B cell (primary cell): ENCODE measurements around the gene NUB1. TPM values are rescaled to one million over a fixed set of nuclear protein-coding genes. Genes with fewer than 3 reads are reported as not detected.

Source experiments
- ATAC-seq: fragments of 200-7000 bp; cut with Tn5 transposase; one replicate; pipeline ENCODE4 v1.10.0; 2021; ENCODE audit warnings: low read depth, mild to moderate bottlenecking, moderate number of reproducible peaks, moderate library complexity
- CTCF ChIA-PET: fragments of 350-600 bp; sonication (Branson Sonifier 250); formaldehyde crosslinking; loops from one replicate; lab custom pipeline; 2021; ENCODE audit warnings: antibody characterized with exemption, inconsistent platforms; lab: Charles Lee
- POLR2A ChIA-PET: fragments of 350-600 bp; sonication (Branson Sonifier 250); formaldehyde crosslinking; loops from one replicate; lab custom pipeline; 2021; ENCODE audit warnings: antibody characterized with exemption; lab: Charles Lee
- DNase-seq: peaks from one replicate; pipeline ENCODE4 v3.0.0; 2013
- H2AFZ ChIP-seq: 2 replicates; pipeline ENCODE4 v1.6.1; 2012; ENCODE audit warnings: mild to moderate bottlenecking, low read depth, low read length; ENCODE audit not compliant: insufficient read depth, poor library complexity, severe bottlenecking
- H3K27ac ChIP-seq, 2 donors: 1 replicate in 1 of 2; 2 replicates in 1 of 2; pipeline ENCODE4 v1.5.1; 2012 to 2013; ENCODE audit warnings: low read length in 2 of 2, mild to moderate bottlenecking in 2 of 2, moderate library complexity in 1 of 2
- H3K27me3 ChIP-seq, 4 experiments: fragments of 200-600 bp in 1 of 4; sonication (generic) in 1 of 4; replicated peaks in 1 of 4; 1 replicate in 2 of 4; 2 replicates in 2 of 4; pipeline versions ENCODE4 v1.6.1 to v1.7.0; 2013 to 2016; ENCODE audit warnings: low read length in 3 of 4, mild to moderate bottlenecking in 2 of 4, mixed read lengths in 1 of 4, moderate library complexity in 1 of 4; ENCODE audit not compliant: insufficient read depth in 4 of 4, control insufficient read depth in 3 of 4; ENCODE audit errors: control extremely low read depth in 1 of 4
- H3K36me3 ChIP-seq, 2 experiments: replicated peaks in 1 of 2; 1 replicate in 1 of 2; 2 replicates in 1 of 2; pipeline versions ENCODE4 v1.6.1 to v1.7.1; 2013; ENCODE audit warnings: low read length in 1 of 2; ENCODE audit not compliant: insufficient read depth in 2 of 2, control insufficient read depth in 1 of 2; ENCODE audit errors: control extremely low read depth in 1 of 2, extremely low read depth in 1 of 2
- H3K4me1 ChIP-seq, 2 donors: fragments of 200-600 bp in 1 of 2; sonication (generic) in 1 of 2; 1 replicate in 1 of 2; 2 replicates in 1 of 2; pipeline versions ENCODE4 v1.5.1 to v1.6.1; 2013 to 2017; ENCODE audit warnings: low read length in 2 of 2; ENCODE audit not compliant: control insufficient read depth in 2 of 2, insufficient read depth in 2 of 2
- H3K4me2 ChIP-seq: replicated peaks from 2 replicates; pipeline ENCODE3; 2012; ENCODE audit warnings: mild to moderate bottlenecking, low read depth, low read length; ENCODE audit not compliant: poor library complexity, severe bottlenecking
- H3K4me3 ChIP-seq, 5 experiments: fragments of 200-600 bp in 1 of 5; sonication (generic) in 1 of 5; 1 replicate in 3 of 5; 2 replicates in 2 of 5; pipeline versions ENCODE4 v1.5.1 to v1.7.0; 2011 to 2016; ENCODE audit warnings: low read length in 4 of 5, mild to moderate bottlenecking in 4 of 5, low read depth in 2 of 5, control low read depth in 1 of 5, moderate library complexity in 1 of 5; ENCODE audit not compliant: insufficient read depth in 1 of 5; ENCODE audit errors: control extremely low read depth in 1 of 5, extremely low read depth in 1 of 5
- H3K79me2 ChIP-seq: fragments of 200-600 bp; sonication (generic); one replicate; pipeline ENCODE4 v1.6.0; 2016; ENCODE audit warnings: low read length; ENCODE audit not compliant: control insufficient read depth, insufficient read depth
- H3K9ac ChIP-seq: fragments of 200-600 bp; sonication (generic); 2 replicates; pipeline ENCODE4 v1.6.1; 2017; ENCODE audit warnings: mild to moderate bottlenecking, low read length, moderate library complexity
- H3K9me3 ChIP-seq, 3 donors: one replicate each; pipeline versions ENCODE4 v1.6.1 to v1.7.1; 2013; ENCODE audit warnings: low read length in 2 of 3; ENCODE audit not compliant: control insufficient read depth in 2 of 3, insufficient read depth in 1 of 3; ENCODE audit errors: control extremely low read depth in 1 of 3
- H4K20me1 ChIP-seq: 2 replicates; pipeline ENCODE4 v1.6.0; 2012; ENCODE audit warnings: mild to moderate bottlenecking, low read length; ENCODE audit not compliant: insufficient read depth, control insufficient read depth, poor library complexity, severe bottlenecking
- H3K27ac Mint-ChIP-seq: one replicate; pipeline ENCODE4 v1.8.0; 2021; ENCODE audit warnings: mixed read lengths
- H3K27me3 Mint-ChIP-seq: one replicate; pipeline ENCODE4 v1.8.0; 2021; ENCODE audit warnings: mixed read lengths
- H3K4me1 Mint-ChIP-seq: one replicate; pipeline ENCODE4 v1.8.0; 2021; ENCODE audit warnings: mixed read lengths
- H3K4me3 Mint-ChIP-seq: one replicate; pipeline ENCODE4 v1.8.0; 2021; ENCODE audit warnings: mixed read lengths
- H3K9me3 Mint-ChIP-seq: one replicate; pipeline ENCODE4 v1.8.0; 2022; ENCODE audit warnings: mixed read lengths; ENCODE audit not compliant: insufficient read depth
- EZH2 ChIP-seq: IDR thresholded peaks from 2 replicates; pipeline ENCODE4 v1.6.1; 2012; ENCODE audit warnings: borderline replicate concordance, low read depth, mild to moderate bottlenecking, moderate library complexity, low read length; ENCODE audit not compliant: insufficient read depth, poor library complexity, severe bottlenecking
- WGBS: methylation state at CpG from one replicate; pipeline ENCODE4 v1.1.5; 2013; ENCODE audit warnings: missing lambda C conversion rate; ENCODE audit not compliant: insufficient coverage; 5-methylcytosine and 5-hydroxymethylcytosine counted together
- intact Hi-C: fragments of 100-400 bp; cut with micrococcal nuclease; formaldehyde crosslinking; loops from one replicate; pipeline ENCODE4 v1.10.0; 2022
- polyA plus RNA-seq: library from polyadenylated mRNA; depleted of rRNA; stranded (reverse); fragments of >200 nt; gene quantifications from 2 replicates; pipeline ENCODE4 v1.2.3, GENCODE V29; 2012
- total RNA-seq, 2 donors: library from RNA; stranded (reverse); fragments of 120-200 nt in 1 of 2; gene quantifications; 1 replicate in 1 of 2; 2 replicates in 1 of 2; pipeline versions ENCODE4 v1.2.3 to v1.2.4, GENCODE V29; 2013 to 2022
- TF ChIP-seq, protein P1 (sequence below): fragments of 200-600 bp; IDR thresholded peaks from one replicate; pipeline ENCODE4 v1.8.0; 2022; ENCODE audit warnings: antibody characterized with exemption, mild to moderate bottlenecking

Gene NUB1
- total and polyA plus RNA-seq, 2 donors (not counting 1 experiment from before 2014, with no cell fraction given) = 55.0 to 104 TPM

DNA sequence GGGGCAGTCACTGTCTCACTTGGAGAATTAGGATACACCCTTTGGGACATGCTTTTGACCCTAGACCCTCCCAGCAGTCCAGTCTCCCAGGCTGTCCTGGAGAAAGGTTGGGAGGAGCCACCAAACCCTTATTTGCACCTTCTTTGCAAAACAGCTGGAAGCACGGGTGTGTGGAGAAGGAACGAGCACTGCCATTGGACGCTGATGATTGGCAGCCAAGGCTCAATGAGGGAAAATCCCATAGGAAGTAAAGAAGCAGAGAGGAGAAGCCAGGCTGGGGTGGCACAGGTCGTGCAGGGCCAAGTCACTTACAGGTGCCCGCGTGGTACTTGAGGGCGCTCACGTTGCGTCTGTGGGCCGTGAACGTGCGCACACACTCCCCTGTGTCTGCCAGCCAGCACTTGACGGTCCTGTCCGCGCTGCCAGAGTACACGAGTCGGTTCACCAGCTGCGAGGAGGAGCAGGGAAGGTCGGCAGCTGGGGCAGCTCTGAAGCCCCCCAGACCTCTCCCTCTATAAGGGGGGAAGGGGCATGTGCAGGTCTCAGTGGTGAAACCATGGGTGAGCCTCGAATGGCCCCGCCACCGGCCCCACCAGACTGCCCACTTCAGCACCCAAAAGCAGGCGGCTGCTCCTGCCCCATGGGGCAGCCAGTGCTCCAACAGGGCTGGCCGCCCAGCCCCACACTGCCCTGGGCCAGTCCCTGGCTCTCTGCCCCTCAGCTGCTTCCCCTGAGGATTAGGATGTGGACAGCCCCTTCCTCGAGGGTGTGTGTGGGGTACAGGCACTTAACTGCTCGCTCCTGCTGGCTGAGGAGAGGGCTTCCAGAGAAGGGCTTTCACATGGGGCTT lies 43.4 kb downstream of the NUB1 start:
- CTCF ChIA-PET = interaction anchor here (1.0 to 1.7 kb wide), 2 partner anchors 16 to 69 kb away, joined by 3 to 4 read pairs; no protein-coding TSS in a partner anchor
- peaks cover 18 to 23% of the 10 kb centered on the region in 2 donors for H3K4me1 ChIP-seq
- H3K9me3 Mint-ChIP-seq = no peaks in the 10 kb centered on the region
- H3K4me2 ChIP-seq = no peak overlapping the region
- H3K4me1 Mint-ChIP-seq = peaks cover 17% of the 10 kb centered on the region
- H3K79me2 ChIP-seq = no peaks in the 10 kb centered on the region
- no peak overlapping the region for H3K9ac ChIP-seq
- no peak overlapping the region for H3K4me3 Mint-ChIP-seq
- no peak overlapping the region for H3K27ac ChIP-seq
- H3K36me3 ChIP-seq = no peaks in the 10 kb centered on the region
- peaks cover 17% of the 10 kb centered on the region for H3K27me3 Mint-ChIP-seq
- H2AFZ ChIP-seq = no peak overlapping the region
- intact Hi-C loops = no loop called here
- H3K9me3 ChIP-seq = peaks cover 0 to 14% (median 0%) of the 10 kb centered on the region in 3 donors
- DNase-seq (no peak), ATAC-seq (no peak)
- no peak overlapping the region for H3K4me3 ChIP-seq
- H4K20me1 ChIP-seq = no peaks in the 10 kb centered on the region
- peaks cover 0 to 12% (median 6%) of the 10 kb centered on the region in 4 experiments for H3K27me3 ChIP-seq
- H3K27ac Mint-ChIP-seq = no peak overlapping the region
- 90% methylated on average over 22 of the region's 26 CpGs for WGBS
- TF ChIP-seq EZH2 = no peak
- TF ChIP-seq, protein P1, sequence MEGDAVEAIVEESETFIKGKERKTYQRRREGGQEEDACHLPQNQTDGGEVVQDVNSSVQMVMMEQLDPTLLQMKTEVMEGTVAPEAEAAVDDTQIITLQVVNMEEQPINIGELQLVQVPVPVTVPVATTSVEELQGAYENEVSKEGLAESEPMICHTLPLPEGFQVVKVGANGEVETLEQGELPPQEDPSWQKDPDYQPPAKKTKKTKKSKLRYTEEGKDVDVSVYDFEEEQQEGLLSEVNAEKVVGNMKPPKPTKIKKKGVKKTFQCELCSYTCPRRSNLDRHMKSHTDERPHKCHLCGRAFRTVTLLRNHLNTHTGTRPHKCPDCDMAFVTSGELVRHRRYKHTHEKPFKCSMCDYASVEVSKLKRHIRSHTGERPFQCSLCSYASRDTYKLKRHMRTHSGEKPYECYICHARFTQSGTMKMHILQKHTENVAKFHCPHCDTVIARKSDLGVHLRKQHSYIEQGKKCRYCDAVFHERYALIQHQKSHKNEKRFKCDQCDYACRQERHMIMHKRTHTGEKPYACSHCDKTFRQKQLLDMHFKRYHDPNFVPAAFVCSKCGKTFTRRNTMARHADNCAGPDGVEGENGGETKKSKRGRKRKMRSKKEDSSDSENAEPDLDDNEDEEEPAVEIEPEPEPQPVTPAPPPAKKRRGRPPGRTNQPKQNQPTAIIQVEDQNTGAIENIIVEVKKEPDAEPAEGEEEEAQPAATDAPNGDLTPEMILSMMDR = no peak
- POLR2A ChIA-PET = no interaction called here
